GM12878 (cell line): ENCODE results near the gene CD180. TPM values are rescaled to one million over a fixed set of nuclear protein-coding genes. Genes with fewer than 3 reads are reported as not detected.

Source experiments
- ATAC-seq: fragments of 200-7000 bp; cut with Tn5 transposase; 3 replicates; pipeline ENCODE4 v1.9.1; 2020; ENCODE audit warnings: mild to moderate bottlenecking, moderate library complexity
- BruUV-seq: library from RNA; stranded (reverse); fragments of 400-500 nt; replicated peaks from 2 replicates; lab custom pipeline; 2021; lab: Mats Ljungman, UMichigan
- CTCF ChIA-PET: fragments of 300-600 bp; sonication (Branson Sonifier 250); formaldehyde crosslinking; extraction: SDS; loops from one replicate; lab custom pipeline; 2021; ENCODE audit warnings: inconsistent platforms; lab: Yijun Ruan, JAX
- POLR2A ChIA-PET: fragments of 350-600 bp; formaldehyde crosslinking; extraction: SDS; loops from one replicate; lab custom pipeline; 2021; ENCODE audit warnings: inconsistent platforms; lab: Charles Lee
- RAD21 ChIA-PET: fragments of 300-600 bp; sonication (Branson Sonifier 250); formaldehyde crosslinking; loops from one replicate; lab custom pipeline; 2023; ENCODE audit warnings: antibody characterized with exemption; ENCODE audit not compliant: unreplicated experiment; lab: Charles Lee
- SMC1A ChIA-PET: fragments of 300-600 bp; sonication (Branson Sonifier 250); formaldehyde crosslinking; loops from one replicate; lab custom pipeline; 2023; ENCODE audit not compliant: unreplicated experiment, uncharacterized antibody; lab: Charles Lee
- DNase-seq: peaks from one replicate; pipeline ENCODE4 v3.0.0-alpha.2; 2011; ENCODE audit warnings: low read depth, low spot score
- FAIRE-seq: peaks from 3 replicates; lab custom pipeline; 2011; peaks lifted over from hg19 to GRCh38; lab: Jason Lieb, UNC
- H2AFZ ChIP-seq: 2 replicates; pipeline ENCODE4 v1.6.0; 2011; ENCODE audit warnings: low read depth, low read length, control low read depth; ENCODE audit not compliant: control insufficient read depth
- H3K27ac ChIP-seq: 2 replicates; pipeline ENCODE4 v1.5.1; 2011; ENCODE audit warnings: control low read depth; ENCODE audit not compliant: control insufficient read depth, insufficient read depth
- H3K27me3 ChIP-seq, 2 experiments: replicated peaks in 1 of 2; 2 replicates each; pipeline versions ENCODE4 v1.6.0 to v1.6.1; 2011; ENCODE audit warnings: low read length in 1 of 2; ENCODE audit not compliant: control insufficient read depth in 2 of 2, insufficient read depth in 2 of 2
- H3K36me3 ChIP-seq, 2 experiments: 2 replicates each; pipeline ENCODE4 v1.5.1; 2011; ENCODE audit warnings: low read length in 1 of 2; ENCODE audit not compliant: control insufficient read depth in 2 of 2, insufficient read depth in 2 of 2
- H3K4me1 ChIP-seq: 2 replicates; pipeline ENCODE4 v1.6.1; 2011; ENCODE audit warnings: mild to moderate bottlenecking, low read length, moderate library complexity, mixed read lengths; ENCODE audit not compliant: control insufficient read depth, insufficient read depth
- H3K4me2 ChIP-seq: 2 replicates; pipeline ENCODE4 v1.6.0; 2011; ENCODE audit warnings: control low read depth; ENCODE audit not compliant: control insufficient read depth, insufficient read depth
- H3K4me3 ChIP-seq: fragments of 200-600 bp; sonication (generic); 2 replicates; pipeline ENCODE4 v1.5.1; 2016
- H3K79me2 ChIP-seq: 2 replicates; pipeline ENCODE4 v1.6.0; 2011; ENCODE audit warnings: low read length; ENCODE audit not compliant: control insufficient read depth, insufficient read depth
- H3K9ac ChIP-seq: 2 replicates; pipeline ENCODE4 v1.8.0; 2011; ENCODE audit warnings: low read length, control low read depth, mixed read lengths; ENCODE audit not compliant: control insufficient read depth, insufficient read depth
- H3K9me3 ChIP-seq: replicated peaks from 3 replicates; pipeline ENCODE4 v1.5.1; 2011; ENCODE audit warnings: mild to moderate bottlenecking, low read length; ENCODE audit not compliant: control insufficient read depth, insufficient read depth
- H4K20me1 ChIP-seq: 2 replicates; pipeline ENCODE4 v1.6.0; 2011; ENCODE audit not compliant: control insufficient read depth, insufficient read depth
- KLF5 ChIP-seq: fragments of 450-650 bp; IDR thresholded peaks from 2 replicates; pipeline ENCODE4 v1.6.1; 2014; ENCODE audit warnings: mild to moderate bottlenecking; ENCODE audit not compliant: partially characterized antibody
- TCF12 ChIP-seq: IDR thresholded peaks from 2 replicates; pipeline ENCODE4 v1.6.1; 2011; ENCODE audit warnings: low read depth, mild to moderate bottlenecking, low read length
- WGBS: methylation state at CpG from one replicate; pipeline ENCODE4 v1.1.6; 2016; ENCODE audit warnings: low lambda C conversion rate; ENCODE audit not compliant: insufficient replicate concordance, insufficient coverage; ENCODE audit errors: missing lambda C conversion rate; 5-methylcytosine and 5-hydroxymethylcytosine counted together
- in situ Hi-C: fragments of 300-500 bp; cut with MboI; formaldehyde crosslinking; loops from 9 replicates; pipeline ENCODE4 v1.14.3; 2018; ENCODE audit warnings: mixed read lengths
- intact Hi-C: fragments of 100-400 bp; cut with micrococcal nuclease; formaldehyde crosslinking; loops from one replicate; pipeline ENCODE4 v1.14.2; 2022; ENCODE audit not compliant: unreplicated experiment
- polyA plus RNA-seq, 11 experiments: library from polyadenylated mRNA; depleted of rRNA in 4 of 11; unstranded in 6 of 11; stranded (reverse) in 5 of 11; fragments of >200 nt; fragmentation: Nextera tagmentation in 4 of 11; fragmentation: Illumina TruSeq in 1 of 11; extraction: Ambion mirVana in 4 of 11; extraction: Trizol in 1 of 11; gene quantifications; 1 replicate in 1 of 11; 2 replicates in 10 of 11; pipeline versions ENCODE4 v1.2.1 to v1.2.3, GENCODE V29; 2011 to 2016; ENCODE audit warnings: inconsistent platforms in 2 of 11, missing spikeins in 2 of 11, low read depth in 1 of 11
- total RNA-seq, 4 experiments: library from RNA; depleted of rRNA in 3 of 4; stranded (reverse); fragments of >200 nt in 3 of 4; fragmentation: Illumina TruSeq in 1 of 4; extraction: Trizol in 1 of 4; gene quantifications; 2 replicates each; pipeline versions ENCODE4 v1.2.1 to v1.2.3, GENCODE V29; 2013 to 2021
- TF ChIP-seq, protein P1 (sequence below): fragments of 450-650 bp; formaldehyde crosslinking; IDR thresholded peaks from 2 replicates; pipeline ENCODE4 v1.4.0; 2022; ENCODE audit warnings: mild to moderate bottlenecking, moderate library complexity
- TF ChIP-seq, protein P2 (sequence below): fragments of 450-650 bp; IDR thresholded peaks from 2 replicates; pipeline ENCODE4 v1.6.1; 2017; ENCODE audit warnings: mild to moderate bottlenecking, low read depth, inconsistent platforms; ENCODE audit not compliant: poor library complexity, severe bottlenecking

The CD180 gene
- total and polyA plus RNA-seq, 10 of the 15 experiments (the other 5 are each of a cell fraction or from before 2014, with no cell fraction given) = 0.22 to 9.7 (median 2.9) TPM

DNA sequence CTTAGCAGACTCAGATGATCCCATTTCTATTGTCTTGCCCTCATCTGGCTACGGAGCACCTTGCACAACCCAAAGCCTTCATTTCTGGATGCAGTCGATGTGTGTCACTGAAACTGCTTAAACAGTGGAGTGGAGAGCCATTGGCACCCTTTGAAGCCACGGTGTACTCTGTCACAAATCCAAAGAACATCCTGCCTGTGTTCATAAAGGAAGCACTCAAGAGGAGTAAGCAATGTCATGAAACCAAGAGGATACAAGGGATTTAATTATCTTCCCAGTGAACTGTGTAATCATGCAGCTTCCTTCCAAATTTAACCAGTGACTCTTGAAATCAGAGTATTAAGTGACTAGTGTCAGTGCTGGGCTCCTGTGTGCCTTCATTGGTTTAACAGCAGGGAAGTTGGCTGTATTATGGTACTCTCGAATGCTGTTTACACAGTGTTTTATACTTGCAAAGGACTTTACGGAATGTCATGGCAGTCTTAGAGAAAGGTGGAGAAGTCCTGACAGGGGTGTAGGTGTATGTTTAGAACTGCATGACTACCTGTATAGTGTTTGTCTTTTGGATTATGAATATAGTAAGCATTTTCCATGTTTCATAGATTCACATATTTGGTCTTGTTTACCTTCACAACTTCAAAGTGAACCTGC lies 41.9 kb downstream of the CD180 start:
- FAIRE-seq (no peak), DNase-seq (no peak), ATAC-seq (no peak)
- CTCF ChIA-PET = interaction anchor here (1.3 to 6.3 kb wide), 4 partner anchors 13 to 92 kb away, joined by 4 to 131 read pairs (median 22); no protein-coding TSS in a partner anchor
- intact Hi-C loops (loop anchor here (10.0 kb wide), 2 partner anchors 170 to 1100 kb away; no protein-coding TSS in a partner anchor), in situ Hi-C loops (no loop called here)
- POLR2A ChIA-PET = no interaction called here
- WGBS = 64% methylated on average over 5 of the region's 5 CpGs
- Histone ChIP-seq H3K27ac (no peak overlapping the region), H3K27me3 (peaks cover 0 to 2% of the 10 kb centered on the region in 2 experiments; a peak in 2 of 4 replicates), H3K4me2 (no peak overlapping the region), H3K79me2 (no peaks in the 10 kb centered on the region), H3K9me3 (no peaks in the 10 kb centered on the region), H3K9ac (no peak overlapping the region), H2AFZ (no peak overlapping the region), H4K20me1 (no peaks in the 10 kb centered on the region), H3K4me1 (peaks cover 4% of the 10 kb centered on the region; the same call in 1 of the 2 replicates), H3K4me3 (no peak overlapping the region), H3K36me3 (no peaks in the 10 kb centered on the region)
- BruUV-seq = no TSS peak
- SMC1A ChIA-PET = interaction anchor here (0.9 to 2.6 kb wide), 3 partner anchors 53 to 55 kb away, joined by 3 to 10 read pairs (median 3); no protein-coding TSS in a partner anchor
- RAD21 ChIA-PET = interaction anchor here (1.7 kb wide), 1 partner anchor 11 kb away, joined by 5 read pairs; no protein-coding TSS in a partner anchor
- TF ChIP-seq KLF5 = no peak
- TF ChIP-seq, protein P1, sequence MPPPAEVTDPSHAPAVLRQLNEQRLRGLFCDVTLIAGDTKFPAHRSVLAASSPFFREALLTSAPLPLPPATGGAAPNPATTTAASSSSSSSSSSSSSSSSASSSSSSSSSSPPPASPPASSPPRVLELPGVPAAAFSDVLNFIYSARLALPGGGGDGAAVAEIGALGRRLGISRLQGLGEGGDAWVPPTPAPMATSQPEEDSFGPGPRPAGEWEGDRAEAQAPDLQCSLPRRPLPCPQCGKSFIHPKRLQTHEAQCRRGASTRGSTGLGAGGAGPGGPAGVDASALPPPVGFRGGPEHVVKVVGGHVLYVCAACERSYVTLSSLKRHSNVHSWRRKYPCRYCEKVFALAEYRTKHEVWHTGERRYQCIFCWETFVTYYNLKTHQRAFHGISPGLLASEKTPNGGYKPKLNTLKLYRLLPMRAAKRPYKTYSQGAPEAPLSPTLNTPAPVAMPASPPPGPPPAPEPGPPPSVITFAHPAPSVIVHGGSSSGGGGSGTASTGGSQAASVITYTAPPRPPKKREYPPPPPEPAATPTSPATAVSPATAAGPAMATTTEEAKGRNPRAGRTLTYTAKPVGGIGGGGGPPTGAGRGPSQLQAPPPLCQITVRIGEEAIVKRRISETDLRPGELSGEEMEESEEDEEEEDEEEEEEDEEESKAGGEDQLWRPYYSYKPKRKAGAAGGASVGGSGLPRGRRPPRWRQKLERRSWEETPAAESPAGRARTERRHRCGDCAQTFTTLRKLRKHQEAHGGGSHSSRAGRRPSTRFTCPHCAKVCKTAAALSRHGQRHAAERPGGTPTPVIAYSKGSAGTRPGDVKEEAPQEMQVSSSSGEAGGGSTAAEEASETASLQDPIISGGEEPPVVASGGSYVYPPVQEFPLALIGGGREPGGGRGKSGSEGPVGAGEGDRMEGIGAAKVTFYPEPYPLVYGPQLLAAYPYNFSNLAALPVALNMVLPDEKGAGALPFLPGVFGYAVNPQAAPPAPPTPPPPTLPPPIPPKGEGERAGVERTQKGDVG (CRISPR knock-in tag) = no peak
- TF ChIP-seq, protein P2, sequence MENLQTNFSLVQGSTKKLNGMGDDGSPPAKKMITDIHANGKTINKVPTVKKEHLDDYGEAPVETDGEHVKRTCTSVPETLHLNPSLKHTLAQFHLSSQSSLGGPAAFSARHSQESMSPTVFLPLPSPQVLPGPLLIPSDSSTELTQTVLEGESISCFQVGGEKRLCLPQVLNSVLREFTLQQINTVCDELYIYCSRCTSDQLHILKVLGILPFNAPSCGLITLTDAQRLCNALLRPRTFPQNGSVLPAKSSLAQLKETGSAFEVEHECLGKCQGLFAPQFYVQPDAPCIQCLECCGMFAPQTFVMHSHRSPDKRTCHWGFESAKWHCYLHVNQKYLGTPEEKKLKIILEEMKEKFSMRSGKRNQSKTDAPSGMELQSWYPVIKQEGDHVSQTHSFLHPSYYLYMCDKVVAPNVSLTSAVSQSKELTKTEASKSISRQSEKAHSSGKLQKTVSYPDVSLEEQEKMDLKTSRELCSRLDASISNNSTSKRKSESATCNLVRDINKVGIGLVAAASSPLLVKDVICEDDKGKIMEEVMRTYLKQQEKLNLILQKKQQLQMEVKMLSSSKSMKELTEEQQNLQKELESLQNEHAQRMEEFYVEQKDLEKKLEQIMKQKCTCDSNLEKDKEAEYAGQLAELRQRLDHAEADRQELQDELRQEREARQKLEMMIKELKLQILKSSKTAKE = no peak
- no peak for TF ChIP-seq TCF12
